ENCODE results near the gene GJC2. TPM values are rescaled to one million over a fixed set of nuclear protein-coding genes. Genes with fewer than 3 reads are reported as not detected.

The GJC2 gene
- total and polyA plus RNA-seq, 11 donors = 0.40 to 3.8 (median 0.78) TPM

- DNase-seq (peak in 1 of 5 donors; percentile 12), ATAC-seq (no peak)
- intact Hi-C loops (cut with DNase I) = loop anchor here in 7 of 10 donors (5.0 kb wide), 3 partner anchors 36 to 61 kb away; partner anchors contain the start of genes OBSCN (in 3 of the 7) and MRPL55 (in 1 of the 7)
- H3K27ac ChIP-seq = peak overlapping the region in 4 of 12 donors; percentile 89 to 100 (median 98)
- H3K4me3 ChIP-seq = no peak overlapping the region
- H3K4me1 ChIP-seq = peaks cover 0 to 28% (median 18%) of the 10 kb centered on the region in 12 donors
- TF ChIP-seq CTCF (IDR thresholded peaks at IDR 0.05) (no peak), POLR2A (IDR thresholded peaks at IDR 0.05) (no peak)
- H3K9me3 ChIP-seq = no peaks in the 10 kb centered on the region
- WGBS, 4 donors = 75 to 87% (median 80%) methylated on average over 11 to 12 of the region's 12 CpGs
- H3K27me3 ChIP-seq = no peaks in the 10 kb centered on the region
- peaks cover 0 to 4% (median 0%) of the 10 kb centered on the region in 9 donors for H3K36me3 ChIP-seq
Observed at GRCh38 chr1:228168563-228169270, 19.0 kb downstream of the GJC2 start.

DNA sequence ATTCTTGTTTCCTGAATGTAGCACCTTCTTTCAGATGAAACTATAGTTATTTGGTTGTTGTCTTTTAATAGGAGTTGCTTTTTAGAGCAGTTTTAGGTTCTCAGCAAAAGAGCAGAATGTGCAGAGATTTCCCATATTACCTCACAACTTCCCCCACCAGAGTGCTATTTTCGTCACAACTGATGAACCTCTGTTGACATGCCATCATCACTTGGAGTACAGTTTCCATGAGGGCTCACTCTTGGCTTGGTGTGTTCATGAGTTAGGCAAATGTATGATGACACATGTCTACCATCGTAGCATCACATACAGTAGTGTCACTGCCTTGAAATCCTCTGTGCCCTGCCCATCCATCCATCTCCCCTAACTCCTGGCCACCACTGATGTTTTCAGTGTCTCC lies 19.6 kb downstream of the GJC2 start:
- Histone ChIP-seq H3K27ac (no peak overlapping the region), H3K27me3 (no peaks in the 10 kb centered on the region), H3K36me3 (peaks cover 0 to 4% (median 0%) of the 10 kb centered on the region in 9 donors), H3K4me1 (peaks cover 0 to 26% (median 16%) of the 10 kb centered on the region in 12 donors), H3K4me3 (no peak overlapping the region), H3K9me3 (no peaks in the 10 kb centered on the region)
- no peak for TF ChIP-seq CTCF (IDR thresholded peaks at IDR 0.05)
- TF ChIP-seq POLR2A (IDR thresholded peaks at IDR 0.05) = no peak
- ATAC-seq (no peak), DNase-seq (no peak)
- intact Hi-C loops (cut with DNase I) = loop anchor here in 7 of 10 donors (5.0 kb wide), 3 partner anchors 37 to 62 kb away; partner anchors contain the start of genes OBSCN (in 3 of the 7) and MRPL55 (in 1 of the 7)
- 64 to 70% (median 67%) methylated on average over 2 of the region's 2 CpGs for WGBS, 4 donors

DNA sequence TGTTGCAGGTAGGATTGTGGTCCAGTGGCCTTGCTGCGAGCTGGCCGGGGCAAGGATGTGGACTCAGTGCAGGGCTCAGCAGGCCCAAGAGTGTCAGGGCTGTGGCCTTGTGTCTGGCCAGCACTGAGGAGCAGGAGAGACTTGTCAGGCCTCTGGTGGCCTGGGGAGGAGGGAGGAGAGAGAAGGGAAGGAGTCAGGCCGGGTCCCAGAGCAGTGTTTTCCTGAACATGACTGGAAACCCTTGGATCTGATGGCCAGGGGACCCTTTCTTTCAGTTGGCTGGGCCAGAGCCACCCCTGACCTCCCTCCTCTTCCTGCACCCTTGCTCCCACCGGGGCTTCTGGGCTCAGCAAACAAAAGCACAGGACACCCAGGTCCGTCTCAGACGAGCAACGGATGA lies 20.9 kb downstream of the GJC2 start:
- H3K36me3 ChIP-seq = peaks cover 0 to 14% (median 6%) of the 10 kb centered on the region in 9 donors
- no peak overlapping the region for H3K4me3 ChIP-seq
- intact Hi-C loops (cut with DNase I) = loop anchor here in 1 of 10 donors (10.0 kb wide), 1 partner anchor 46 kb away; no protein-coding TSS in a partner anchor
- 88 to 89% (median 88%) methylated on average over 7 of the region's 7 CpGs for WGBS, 4 donors
- TF ChIP-seq POLR2A (IDR thresholded peaks at IDR 0.05) (no peak), CTCF (IDR thresholded peaks at IDR 0.05) (no peak)
- H3K9me3 ChIP-seq = no peaks in the 10 kb centered on the region
- no peak for DNase-seq
- ATAC-seq = no peak
- no peak overlapping the region for H3K27ac ChIP-seq
- H3K4me1 ChIP-seq = peaks cover 0 to 28% (median 9%) of the 10 kb centered on the region in 12 donors
- no peaks in the 10 kb centered on the region for H3K27me3 ChIP-seq

- no peak for TF ChIP-seq POLR2A (IDR thresholded peaks at IDR 0.05)
- no peak for TF ChIP-seq CTCF (IDR thresholded peaks at IDR 0.05)
- intact Hi-C loops (cut with DNase I) = loop anchor here in 1 of 10 donors (10.0 kb wide), 1 partner anchor 47 kb away; no protein-coding TSS in a partner anchor
- Histone ChIP-seq H3K36me3 (peaks cover 0 to 19% (median 6%) of the 10 kb centered on the region in 9 donors), H3K4me3 (no peak overlapping the region), H3K27me3 (no peaks in the 10 kb centered on the region), H3K27ac (no peak overlapping the region), H3K9me3 (no peaks in the 10 kb centered on the region), H3K4me1 (peaks cover 0 to 33% (median 9%) of the 10 kb centered on the region in 12 donors)
- DNase-seq (no peak), ATAC-seq (no peak)
- 75 to 86% (median 77%) methylated on average over 6 to 10 of the region's 10 CpGs for WGBS, 4 donors
Observed at GRCh38 chr1:228171221-228171891, 21.6 kb downstream of the GJC2 start.
